RKO (cell line): ENCODE results near the gene BCL11B.

Source experiments
- DNase-seq: peaks from one replicate; pipeline ENCODE4 v3.0.0-alpha.2; 2016; ENCODE audit warnings: low spot score

BCL11B gene

DNA sequence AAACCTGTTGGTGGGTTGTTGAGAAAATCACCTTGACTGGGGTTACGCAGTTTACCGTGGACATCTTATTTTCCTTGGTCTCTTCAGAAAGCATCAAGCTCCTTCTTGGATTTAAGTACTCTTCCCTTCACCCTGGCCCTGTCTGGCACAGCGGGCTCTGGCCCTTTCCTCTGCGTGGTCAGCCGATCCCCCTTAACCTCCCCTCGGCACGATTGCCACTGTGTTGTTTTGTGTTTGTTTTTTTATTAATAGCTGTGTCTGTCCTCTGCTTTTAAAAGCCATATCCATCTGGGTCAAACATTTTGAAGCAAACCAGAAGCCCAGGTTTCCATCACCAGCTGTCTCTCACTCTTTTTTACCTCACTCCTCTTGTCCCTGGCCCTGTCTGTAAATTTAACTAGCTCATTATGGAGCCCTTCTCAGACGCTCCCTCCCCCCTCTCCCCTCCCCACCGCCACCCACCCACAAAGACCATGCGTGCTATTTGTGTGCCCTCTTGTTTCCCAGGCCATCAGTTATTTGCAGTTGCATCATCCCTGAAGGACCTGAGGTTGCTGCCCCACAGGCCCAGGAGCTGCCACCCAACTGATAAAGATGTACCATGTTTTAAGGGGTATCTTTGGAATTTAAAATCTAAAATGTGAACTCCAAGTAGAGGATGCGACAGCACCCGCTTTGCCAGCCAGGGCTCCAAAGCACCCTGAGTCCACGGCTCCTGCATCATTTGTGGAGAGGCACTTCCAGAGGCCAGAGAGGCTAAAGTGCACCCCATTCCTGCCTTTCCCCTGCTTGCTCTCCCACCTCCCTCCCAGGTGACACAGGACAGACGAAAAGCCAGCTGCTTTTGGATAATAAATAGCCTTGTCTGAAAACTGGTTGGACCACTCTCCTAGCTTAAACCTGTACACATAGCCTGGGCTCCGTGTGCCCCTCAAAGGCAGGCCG lies 3.9 kb downstream of the BCL11B start:
- DNase-seq: no peak

DNA sequence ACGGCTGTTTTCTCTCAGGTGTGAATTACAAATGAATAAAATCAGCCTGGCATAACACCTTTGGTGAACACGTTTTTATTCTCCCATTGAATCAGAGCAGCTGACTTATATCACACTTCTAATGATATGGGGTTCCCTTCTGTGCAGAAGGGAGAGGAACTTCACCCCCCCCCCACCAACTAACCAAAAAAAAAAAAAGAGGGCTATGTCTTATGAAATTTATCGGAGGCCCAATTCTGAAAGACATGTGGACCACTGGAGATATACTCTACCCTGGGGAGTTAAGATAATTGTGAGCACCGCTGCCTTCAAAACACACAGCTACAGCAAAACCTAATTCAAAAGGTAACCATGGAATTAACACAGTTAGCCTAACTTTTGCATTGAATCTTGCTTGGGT lies 4.6 kb downstream of the BCL11B start:
- no peak for DNase-seq

DNA sequence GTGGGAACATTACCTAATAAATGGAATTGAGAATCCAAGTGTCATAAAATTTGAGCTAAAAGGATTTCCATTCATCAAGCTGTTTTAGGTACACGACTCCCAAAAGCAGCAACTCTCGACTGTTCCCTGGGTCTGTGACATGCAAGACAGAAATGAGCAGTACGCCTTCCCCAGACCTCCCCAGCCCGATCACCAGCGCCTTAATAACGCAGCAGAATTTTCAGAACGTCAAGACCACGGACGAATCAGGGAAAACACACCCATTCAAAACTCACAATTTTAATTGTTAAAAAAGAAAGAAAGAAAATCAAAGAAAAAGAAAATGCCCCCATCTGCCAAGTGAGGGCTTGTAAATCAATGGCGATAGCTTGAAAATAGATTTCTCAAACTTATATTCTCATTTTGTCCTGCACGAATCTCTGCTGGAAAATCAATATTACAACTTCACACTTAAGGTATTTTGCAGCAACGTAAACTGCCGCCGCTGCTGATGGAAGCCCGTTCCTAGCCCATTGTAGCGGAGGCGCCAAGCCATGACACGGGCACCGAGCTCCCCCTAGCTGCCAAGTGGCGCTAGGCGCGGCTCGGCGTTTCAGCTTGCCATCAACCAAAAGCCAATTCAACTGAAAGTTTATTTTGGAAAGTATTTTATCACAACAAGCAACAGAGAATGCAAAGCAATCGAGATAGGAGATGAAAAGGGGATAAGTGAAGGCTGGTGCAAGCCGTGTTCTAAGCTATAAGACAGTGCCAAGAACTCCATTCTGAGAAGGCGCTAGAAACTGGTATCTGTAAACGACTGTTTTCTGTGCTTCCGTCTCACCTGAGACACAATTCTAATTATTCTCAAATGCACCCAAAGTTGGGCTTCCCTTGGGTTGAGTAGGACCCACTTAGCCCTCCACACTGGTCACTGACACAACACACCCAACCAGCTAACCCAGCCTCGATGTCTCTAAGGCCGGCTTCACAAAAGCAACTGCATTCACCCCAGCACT lies 5.5 kb downstream of the BCL11B start:
- DNase-seq: peak; percentile 73

DNA sequence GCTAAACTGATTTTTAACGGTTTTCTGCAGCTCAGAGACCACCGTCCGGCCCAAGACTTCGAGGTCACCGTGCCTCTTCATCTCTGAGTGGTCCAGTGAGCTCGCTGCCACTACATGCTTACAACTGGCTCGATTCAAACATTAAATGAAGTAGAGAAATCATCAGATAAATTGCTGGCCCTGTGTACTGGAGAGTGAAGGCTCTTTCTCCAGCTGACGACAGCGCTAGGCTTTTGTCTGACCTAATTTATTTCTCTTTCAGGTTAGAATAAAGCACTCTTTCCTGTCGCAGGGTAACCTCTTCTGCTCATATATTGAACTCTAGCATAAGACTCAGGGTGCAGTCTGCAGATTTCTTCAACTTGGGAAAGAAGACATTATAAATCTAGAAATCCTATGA lies 6.4 kb downstream of the BCL11B start:
- DNase-seq: no peak

DNA sequence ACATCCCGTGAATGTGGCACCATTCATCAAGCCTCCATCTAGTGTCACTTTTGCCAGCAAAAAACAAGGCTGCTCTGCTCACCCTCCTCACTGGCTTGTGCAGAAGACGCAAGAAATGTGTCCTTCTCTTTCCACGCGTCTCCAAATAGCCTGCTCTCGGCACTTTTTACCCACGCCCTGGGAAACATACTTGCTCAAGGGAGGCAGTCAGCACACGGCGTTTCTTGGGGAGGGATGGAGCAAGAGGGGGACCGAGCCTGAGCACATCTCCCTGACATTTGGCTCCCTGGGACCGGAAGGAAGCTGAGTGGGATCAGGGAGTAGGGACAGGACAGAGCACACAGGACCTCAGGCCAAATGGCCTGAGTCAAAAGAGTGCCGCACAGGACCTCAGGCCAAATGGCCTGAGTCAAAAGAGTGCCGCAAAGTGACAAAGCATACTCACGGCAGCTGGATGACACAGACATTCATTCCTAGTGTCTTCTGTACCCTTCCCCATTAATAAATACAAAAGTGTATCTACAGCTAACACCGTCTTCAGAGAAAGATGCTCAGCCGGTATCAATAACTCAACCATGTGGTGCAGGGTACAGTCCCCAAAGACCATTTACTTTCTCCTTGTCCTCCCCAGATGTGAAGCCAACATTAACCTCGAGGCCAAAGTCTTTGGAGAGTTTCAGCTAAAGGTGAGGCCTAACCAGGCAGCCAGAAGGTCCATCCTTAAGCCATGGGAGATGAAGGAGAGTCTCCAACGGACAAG lies 7.1 kb downstream of the BCL11B start:
- no peak for DNase-seq

DNA sequence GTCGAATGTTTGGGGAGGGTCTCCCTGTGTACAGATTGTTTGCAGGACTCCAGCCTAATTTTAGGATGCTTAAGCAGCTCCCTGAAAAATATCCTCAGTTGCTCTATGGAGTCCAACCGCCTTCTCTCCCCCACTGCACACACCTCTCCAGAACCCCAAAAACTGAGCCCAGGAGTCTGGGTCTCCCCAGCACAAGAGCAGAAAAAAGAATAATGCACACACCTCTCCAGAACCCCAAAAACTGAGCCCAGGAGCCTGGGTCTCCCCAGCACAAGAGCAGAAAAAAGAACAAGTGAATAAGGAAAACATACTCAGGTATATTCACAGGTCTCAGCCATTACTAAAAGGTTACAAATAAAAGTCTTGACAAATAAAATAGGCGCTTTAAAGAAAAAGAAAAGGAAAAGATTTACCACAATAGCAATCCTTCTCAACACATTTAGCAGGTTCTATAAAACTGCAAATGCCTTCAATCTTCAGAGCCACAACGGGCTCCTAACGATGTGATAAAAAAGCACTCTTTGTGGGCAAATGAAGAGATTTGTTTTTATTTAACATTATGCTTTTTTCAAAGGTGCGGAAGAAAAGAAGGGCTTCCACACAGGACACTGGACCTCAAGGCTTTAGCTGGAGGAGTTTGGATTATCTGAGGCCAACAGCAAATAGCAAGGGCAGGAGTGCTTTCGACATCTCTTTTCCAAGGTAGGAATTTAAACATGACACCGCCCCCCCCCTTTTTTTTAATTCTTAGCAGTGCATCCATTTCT lies 8.2 kb downstream of the BCL11B start:
- no peak for DNase-seq

DNA sequence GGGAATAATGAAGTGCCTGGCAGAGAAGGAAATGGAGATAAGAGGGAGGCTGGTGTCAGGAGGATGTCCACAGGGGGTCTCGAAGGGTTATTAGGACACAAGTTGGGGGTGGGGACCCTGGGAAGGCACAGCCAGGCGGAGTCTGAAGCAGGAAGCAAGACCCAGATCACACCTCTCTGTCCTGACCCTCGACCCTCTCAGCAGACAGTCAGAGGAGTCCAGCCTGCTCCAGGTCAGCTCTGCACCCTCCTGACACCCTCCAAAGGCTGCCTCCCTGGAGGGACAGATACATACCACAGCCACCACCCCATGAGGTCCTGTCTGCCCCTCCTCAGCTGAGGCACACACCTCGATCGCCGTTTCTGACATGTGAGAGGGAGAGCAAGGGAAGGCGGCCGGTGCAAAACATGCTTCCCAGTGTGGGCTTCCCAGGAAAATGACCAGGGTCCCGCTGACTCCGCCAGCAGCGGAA lies 9.0 kb downstream of the BCL11B start:
- DNase-seq: no peak

DNA sequence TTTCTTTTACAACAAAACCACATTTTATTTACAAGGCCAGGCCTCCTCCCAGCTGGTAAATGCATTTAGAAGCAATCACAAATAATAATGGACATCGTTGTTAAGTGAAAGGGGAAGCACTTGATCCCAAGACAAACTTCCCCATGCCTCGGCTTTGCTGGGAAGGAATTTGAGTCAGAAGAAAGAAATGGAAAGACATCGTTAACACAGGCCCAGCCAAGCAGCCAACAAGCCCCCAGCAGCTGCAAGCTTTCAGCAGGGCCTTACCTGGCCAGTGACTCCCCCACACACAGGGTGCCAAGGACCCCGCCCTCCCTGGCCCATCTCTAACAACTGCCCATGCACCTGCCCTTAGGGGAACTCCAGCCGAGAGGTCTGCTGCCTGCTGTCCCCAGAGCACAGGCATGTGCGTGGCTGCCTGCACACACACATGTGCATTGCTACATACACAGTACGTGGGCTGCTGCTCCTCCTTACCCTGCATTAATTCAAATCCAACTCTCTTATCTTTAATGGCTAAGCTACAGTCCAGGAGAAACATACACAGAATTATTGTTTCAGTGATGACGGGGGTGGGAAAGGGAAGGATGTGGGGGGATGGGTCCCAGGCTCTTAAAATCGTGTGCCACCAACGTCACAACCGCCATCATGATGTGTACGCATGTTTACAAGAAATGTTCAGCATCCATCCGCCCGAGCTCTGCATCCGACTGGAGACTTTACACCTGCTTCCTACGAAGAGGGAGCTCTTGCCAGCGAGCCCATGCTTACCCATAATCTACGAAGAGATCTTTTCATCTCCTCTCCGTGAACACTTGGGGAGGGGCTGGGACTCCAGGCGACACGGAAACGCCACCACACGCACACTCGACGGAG lies 9.8 kb downstream of the BCL11B start:
- no peak for DNase-seq

DNA sequence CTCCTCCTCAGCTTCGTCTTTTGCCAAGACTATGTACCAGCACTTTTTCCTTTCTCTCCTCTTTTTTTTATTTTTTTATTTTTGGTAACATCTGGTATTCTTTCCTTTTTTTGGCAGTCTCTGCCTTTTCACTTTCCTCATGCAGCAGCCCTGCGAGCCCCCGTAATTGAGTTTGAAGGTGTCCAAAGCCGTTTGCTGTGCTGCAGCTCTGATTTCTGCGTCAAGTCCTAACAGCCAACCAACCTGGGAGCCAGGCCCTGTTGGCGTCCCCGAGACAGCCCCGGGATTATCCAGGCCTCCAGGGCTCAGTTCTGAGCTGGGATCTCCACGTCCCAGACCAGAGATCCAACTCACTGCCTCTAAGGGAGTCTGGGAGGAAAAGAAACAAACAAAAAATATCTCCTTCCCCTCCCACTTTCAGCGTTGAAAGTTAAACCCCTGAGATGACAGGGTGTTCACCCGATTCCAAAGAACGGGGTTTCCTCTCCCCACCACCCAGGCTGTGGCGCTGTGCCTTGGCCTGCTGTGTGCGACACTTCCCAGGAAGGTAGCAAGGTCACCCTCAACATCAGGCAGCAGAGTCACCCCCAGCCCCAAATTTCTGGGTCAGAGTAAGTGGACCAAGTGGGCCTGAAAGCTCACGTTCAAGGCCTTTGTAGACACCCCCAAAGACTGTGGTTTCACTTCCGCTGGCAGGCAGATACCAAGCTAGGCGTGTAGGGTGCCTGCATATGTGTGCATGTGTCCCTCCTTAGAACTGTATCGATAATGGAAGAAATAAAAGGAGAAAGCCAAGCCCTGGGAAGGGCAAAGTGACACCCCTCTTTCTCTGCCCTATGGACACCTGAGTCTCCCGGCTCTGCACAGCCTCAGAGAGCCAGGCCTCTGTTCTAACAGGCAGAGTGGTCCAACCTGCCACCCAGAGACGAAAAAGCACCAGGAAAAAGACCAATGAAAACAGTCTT lies 11.1 kb downstream of the BCL11B start:
- no peak for DNase-seq

DNA sequence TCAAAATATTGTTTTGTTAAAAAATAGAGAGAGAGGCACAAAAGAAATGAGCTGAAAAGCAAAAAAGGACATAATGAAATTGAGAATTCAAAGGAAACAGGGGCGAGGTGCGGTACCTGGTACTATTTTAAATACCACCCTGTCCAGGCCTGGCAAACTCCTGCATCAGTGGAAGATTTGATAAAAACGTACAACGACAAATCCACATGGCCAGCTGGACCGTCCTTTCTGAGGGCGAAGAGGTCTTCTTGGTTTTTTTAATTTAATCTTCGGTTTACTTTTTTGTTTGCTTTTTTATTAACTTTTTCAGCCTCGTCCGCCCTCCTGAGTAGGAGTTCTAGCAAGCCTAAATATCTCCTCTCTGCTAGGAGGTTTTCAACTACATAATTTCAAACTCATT lies 11.9 kb downstream of the BCL11B start:
- DNase-seq: no peak

DNA sequence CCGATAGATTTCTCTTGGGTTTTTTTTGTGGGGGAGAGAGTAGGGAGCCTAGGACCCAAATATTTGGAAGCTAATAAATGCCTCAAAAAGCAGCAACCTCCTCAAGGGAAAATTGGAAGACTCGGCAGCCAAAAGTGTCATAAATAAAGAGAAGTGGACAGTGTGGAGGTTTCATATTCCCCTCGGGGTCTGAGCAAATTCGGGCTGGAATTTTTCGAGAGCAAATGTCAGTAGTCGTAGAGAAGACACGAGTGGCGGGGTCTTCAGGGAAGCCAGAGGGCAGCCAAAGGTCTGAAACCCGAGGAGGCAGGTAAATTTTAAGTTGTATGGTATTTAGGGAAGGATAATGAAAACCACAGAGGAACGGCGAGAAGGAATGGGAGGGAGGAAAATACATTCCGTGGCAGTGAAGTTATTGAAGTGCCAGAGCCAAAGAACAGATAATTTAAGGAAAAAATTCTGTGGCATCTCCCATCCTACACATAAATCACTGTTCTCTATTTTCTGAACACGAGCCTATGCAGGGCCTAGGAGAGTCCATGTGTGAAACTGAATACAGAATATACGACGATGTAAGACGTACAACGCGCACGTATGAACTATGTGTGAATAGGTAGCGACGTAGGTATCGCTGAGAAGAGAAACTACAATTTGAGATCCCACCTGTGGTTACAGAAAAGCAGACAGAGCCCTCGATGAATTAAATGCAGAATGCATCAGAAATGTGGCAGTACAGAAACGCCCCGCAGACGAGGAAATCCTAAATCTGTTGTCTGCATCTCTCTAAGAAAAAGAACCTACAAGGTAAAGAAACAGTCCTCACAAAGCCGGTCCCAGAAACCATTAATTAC lies 12.9 kb downstream of the BCL11B start:
- DNase-seq: no peak

DNA sequence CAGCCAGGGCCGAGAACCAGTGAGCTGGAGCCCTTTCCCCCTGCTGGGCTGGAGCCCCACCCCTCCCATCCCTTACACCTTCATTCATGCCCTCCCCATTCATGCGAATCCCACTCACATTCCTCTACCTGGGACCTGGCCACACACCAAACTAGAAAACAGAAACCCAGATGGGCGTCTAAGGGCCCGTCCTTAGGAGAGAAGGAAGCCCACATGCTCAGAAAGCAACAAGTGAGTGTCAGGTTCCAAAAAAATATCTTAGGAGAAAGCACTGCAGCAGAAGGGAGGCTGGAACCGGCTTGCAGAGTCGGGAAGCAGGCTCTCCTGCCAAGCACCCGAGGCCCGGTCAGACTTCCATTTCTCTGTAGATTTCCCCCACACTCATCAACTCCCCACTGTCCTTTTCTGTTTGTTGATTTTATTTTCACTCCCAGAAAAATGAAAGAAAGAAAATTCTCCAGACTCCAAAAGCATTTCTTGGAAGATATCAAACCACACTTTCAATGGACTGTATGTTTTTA lies 13.6 kb downstream of the BCL11B start:
- DNase-seq: no peak

DNA sequence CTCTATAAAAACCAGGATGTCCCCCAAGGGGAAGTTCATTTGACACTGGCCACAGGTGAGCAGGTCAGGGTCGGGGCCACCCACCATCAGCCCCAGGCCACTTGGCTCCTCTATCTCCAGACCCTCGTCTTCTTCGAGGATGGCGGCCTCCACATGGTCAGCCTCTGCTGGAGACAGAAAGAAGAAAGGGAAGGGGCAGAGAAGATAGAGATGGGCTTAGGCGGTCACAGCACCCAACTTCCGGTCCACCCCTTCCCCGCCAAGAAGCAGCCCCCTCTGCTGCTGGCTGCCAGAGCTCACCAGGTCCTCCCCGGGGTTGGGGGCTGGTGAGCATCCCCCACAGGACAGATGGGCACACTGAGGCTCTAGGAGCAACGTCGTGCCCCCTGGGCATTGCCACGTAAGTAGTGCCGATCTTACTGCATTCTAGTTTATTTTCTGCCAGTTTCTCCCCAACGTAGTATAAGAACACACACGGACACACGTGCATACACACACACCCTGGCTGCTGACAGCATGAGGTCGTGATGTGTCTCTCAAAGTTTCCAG lies 14.2 kb downstream of the BCL11B start:
- DNase-seq: no peak

DNA sequence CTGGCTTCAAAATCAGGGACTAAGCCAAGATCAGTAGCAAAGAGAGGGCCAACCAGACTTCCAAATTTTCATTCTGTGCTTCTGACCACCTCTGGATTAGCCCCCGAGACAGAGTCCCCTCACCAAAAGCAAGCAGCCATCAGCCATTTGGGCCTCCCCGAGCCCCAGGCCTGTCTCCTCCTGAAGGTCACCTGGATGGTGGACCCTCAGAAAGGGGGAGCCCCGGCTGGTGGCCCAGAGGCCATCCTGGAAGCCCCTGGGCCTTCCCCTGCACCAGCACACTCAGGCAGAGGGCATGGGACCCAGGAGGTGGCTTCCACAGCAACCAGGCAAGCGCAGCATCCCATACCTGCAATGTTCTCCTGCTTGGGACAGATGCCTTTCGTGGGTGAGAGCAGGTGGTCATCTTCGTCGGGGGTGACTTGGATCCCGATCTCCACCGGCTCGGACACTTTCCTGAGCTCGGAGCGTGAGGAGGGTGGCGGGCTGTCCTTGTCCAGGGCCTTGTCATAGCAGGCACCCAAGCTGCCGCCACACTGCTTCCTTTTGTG lies 14.8 kb downstream of the BCL11B start:
- no peak for DNase-seq

DNA sequence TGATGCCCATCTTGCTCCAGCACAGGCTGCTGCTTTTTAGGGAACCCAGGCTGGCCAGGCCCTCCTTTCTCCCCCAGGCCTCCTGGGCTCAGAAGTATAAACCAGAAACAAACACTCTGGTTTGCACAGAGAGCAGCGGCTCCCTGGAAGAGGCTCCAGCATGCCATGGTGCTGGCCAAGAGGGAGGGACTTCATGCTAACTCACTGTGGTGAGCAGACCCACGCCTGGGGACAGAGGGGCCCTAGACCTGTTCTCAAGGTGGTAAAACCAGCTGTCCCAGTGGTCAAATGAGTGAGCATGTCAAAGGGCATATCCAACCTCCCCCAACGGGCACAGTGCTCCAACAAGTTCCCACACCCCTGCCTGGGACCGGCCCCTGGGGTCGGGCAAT lies 15.5 kb downstream of the BCL11B start:
- no peak for DNase-seq

DNA sequence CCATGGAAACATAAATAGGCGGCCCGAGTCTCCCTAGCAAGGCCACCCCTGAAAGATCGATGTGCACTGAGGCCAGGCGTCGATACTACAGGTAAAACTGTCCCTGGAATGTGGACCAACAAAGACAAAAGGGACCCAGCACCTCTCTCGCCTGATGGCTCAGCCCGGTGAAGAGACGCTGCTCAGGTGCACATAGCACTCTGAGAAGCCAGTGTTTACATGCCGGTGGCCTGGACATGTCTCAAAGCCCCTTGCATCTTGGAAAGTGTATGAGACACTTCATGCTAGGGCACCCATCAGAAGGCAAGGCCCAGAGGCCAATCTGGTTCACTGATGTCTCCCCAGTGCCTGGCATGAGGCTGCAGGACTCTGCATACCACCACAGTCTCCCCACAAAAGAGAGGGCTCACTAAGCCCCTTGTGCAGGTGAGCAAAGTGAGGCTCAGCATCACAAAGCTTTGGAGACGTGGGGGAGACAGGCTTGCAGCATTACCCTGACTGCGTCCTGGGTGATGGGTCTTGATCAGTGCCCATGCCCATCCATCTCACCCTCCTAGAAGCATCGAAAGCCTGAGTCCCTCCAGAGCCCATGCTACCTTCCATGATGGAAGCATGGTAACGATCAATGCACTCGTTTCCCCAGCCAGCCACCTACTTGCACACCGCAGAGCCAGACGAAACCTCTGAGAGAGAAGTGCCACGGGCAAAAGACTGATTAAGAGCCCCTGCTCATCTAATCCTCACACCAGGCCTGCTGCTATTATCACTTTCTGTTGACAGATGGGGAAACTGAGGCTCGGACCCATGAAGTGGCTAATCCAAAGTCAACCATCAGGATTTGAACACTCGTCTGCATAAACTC lies 16.1 kb downstream of the BCL11B start:
- no peak for DNase-seq
